ENCODE data around the gene SYNJ1. TPM values are rescaled to one million over a fixed set of nuclear protein-coding genes. Genes with fewer than 3 reads are reported as not detected.

SYNJ1 gene
- total RNA-seq, 1 donor from 2014 or later, result 36.8 TPM

DNA sequence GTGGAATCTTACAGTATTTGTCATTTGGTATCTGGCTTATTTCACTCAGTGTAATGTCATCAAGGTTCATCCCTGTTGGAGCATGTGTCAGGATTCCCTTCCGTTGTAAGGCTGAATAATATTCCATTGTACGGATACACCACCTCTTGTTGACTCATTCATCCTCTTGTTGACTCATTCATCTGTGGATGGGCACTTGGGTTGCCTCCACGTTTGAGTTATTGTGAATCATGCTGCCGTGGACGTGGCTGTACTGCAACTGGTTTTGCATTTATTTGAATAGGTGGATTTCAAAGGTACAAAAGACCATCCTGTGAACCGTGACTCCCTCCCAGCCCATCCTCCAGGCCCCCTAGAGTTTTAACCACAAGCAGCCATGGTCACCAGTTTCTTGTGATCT lies 130.6 kb downstream of the SYNJ1 start:
- Mint-ChIP-seq H3K9me3 (ENCODE audit: unreplicated experiment) (no peaks in the 10 kb centered on the region), H3K27ac (ENCODE audit: unreplicated experiment) (no peak overlapping the region), H3K27me3 (ENCODE audit: unreplicated experiment) (peaks cover 5% of the 10 kb centered on the region), H3K36me3 (ENCODE audit: unreplicated experiment) (no peaks in the 10 kb centered on the region), H3K4me1 (ENCODE audit: low read depth, unreplicated experiment) (peaks cover 18% of the 10 kb centered on the region), H3K4me3 (ENCODE audit: unreplicated experiment) (no peak overlapping the region)
- no peak for TF ChIP-seq CTCF (IDR thresholded peaks at IDR 0.05; ENCODE audit: partially characterized antibody, unreplicated experiment)
- DNase-seq, result no peak

- H3K36me3 Mint-ChIP-seq (ENCODE audit: unreplicated experiment), result no peaks in the 10 kb centered on the region
Observed at GRCh38 chr21:32595431-32595830, 132.4 kb downstream of the SYNJ1 start.

GRCh38 chr21:32593690-32594089 lies 134.1 kb downstream of the SYNJ1 start:
- Mint-ChIP-seq H3K4me1 (ENCODE audit: low read depth, unreplicated experiment) (peaks cover 14% of the 10 kb centered on the region), H3K9me3 (ENCODE audit: unreplicated experiment) (no peaks in the 10 kb centered on the region), H3K4me3 (ENCODE audit: unreplicated experiment) (no peak overlapping the region), H3K27ac (ENCODE audit: unreplicated experiment) (peak overlapping the region; percentile 38), H3K27me3 (ENCODE audit: unreplicated experiment) (no peaks in the 10 kb centered on the region), H3K36me3 (ENCODE audit: unreplicated experiment) (no peaks in the 10 kb centered on the region)
- TF ChIP-seq CTCF (IDR thresholded peaks at IDR 0.05; ENCODE audit: partially characterized antibody, unreplicated experiment), result no peak
- DNase-seq, result no peak

More at GRCh38 chr21:32595431-32595830, 132.4 kb downstream of the SYNJ1 start:
- Mint-ChIP-seq H3K27ac (ENCODE audit: unreplicated experiment) (no peak overlapping the region), H3K9me3 (ENCODE audit: unreplicated experiment) (no peaks in the 10 kb centered on the region), H3K27me3 (ENCODE audit: unreplicated experiment) (no peaks in the 10 kb centered on the region), H3K4me3 (ENCODE audit: unreplicated experiment) (no peak overlapping the region), H3K4me1 (ENCODE audit: low read depth, unreplicated experiment) (peaks cover 23% of the 10 kb centered on the region)
- no peak for DNase-seq
- no peak for TF ChIP-seq CTCF (IDR thresholded peaks at IDR 0.05; ENCODE audit: partially characterized antibody, unreplicated experiment)

- TF ChIP-seq CTCF (IDR thresholded peaks at IDR 0.05; ENCODE audit: partially characterized antibody, unreplicated experiment), result no peak
- Mint-ChIP-seq H3K9me3 (ENCODE audit: unreplicated experiment) (no peaks in the 10 kb centered on the region), H3K27ac (ENCODE audit: unreplicated experiment) (peak overlapping the region; percentile 38), H3K4me1 (ENCODE audit: low read depth, unreplicated experiment) (peaks cover 14% of the 10 kb centered on the region), H3K36me3 (ENCODE audit: unreplicated experiment) (no peaks in the 10 kb centered on the region), H3K4me3 (ENCODE audit: unreplicated experiment) (no peak overlapping the region), H3K27me3 (ENCODE audit: unreplicated experiment) (no peaks in the 10 kb centered on the region)
- DNase-seq, result no peak
Observed at GRCh38 chr21:32592929-32593502, 134.8 kb downstream of the SYNJ1 start.

GRCh38 chr21:32590130-32590529 lies 137.7 kb downstream of the SYNJ1 start:
- Mint-ChIP-seq H3K9me3 (ENCODE audit: unreplicated experiment) (no peaks in the 10 kb centered on the region), H3K4me3 (ENCODE audit: unreplicated experiment) (no peak overlapping the region), H3K27ac (ENCODE audit: unreplicated experiment) (no peak overlapping the region), H3K4me1 (ENCODE audit: low read depth, unreplicated experiment) (peaks cover 14% of the 10 kb centered on the region), H3K36me3 (ENCODE audit: unreplicated experiment) (no peaks in the 10 kb centered on the region), H3K27me3 (ENCODE audit: unreplicated experiment) (peaks cover 3% of the 10 kb centered on the region)
- no peak for DNase-seq
- TF ChIP-seq CTCF (IDR thresholded peaks at IDR 0.05; ENCODE audit: partially characterized antibody, unreplicated experiment), result no peak

Data from glutamatergic neuron (in vitro differentiated cells).